GM12864 (cell line): ENCODE data around the gene RPL22.
"Not testable (repeated sequence)": the region's sequence is repeated elsewhere in the genome, so short reads cannot be mapped to it uniquely, and the experiment has no call there.

Source experiments
- DNase-seq: peaks from one replicate; pipeline ENCODE4 v3.0.0-alpha.2; 2011; ENCODE audit warnings: low read depth
- H3K4me3 ChIP-seq: 2 replicates; pipeline ENCODE4 v1.5.1; 2011; ENCODE audit warnings: mild to moderate bottlenecking, low read depth, low read length, control low read depth
- CTCF ChIP-seq: IDR thresholded peaks from 2 replicates; pipeline ENCODE4 v1.5.1; 2011; ENCODE audit warnings: low read depth, mild to moderate bottlenecking, moderate library complexity, low read length, control low read depth, inconsistent platforms; ENCODE audit errors: missing control alignments

Gene RPL22

DNA sequence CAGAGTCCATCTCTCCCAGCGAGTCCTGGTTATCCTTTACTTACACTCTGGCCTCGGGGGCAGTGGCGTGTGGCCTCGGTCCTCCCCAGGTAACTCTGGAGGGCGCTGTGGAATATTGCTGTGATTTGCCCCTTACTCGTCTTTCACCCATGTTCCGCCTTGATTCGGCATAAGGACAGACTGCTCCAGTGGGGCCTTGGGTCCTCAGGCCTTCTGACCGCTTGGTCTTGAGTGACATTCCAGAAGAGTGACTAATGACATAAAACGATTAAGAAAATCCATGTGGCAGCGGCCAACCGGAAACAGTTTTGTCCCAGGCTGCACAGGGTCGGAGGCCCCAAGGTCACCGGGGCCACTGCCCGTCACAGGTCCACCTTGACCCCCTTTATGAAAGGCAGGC, 25.3 kb upstream of the RPL22 start:
- DNase-seq = no peak
- no peak overlapping the region for H3K4me3 ChIP-seq
- TF ChIP-seq CTCF = no peak

- no peak overlapping the region for H3K4me3 ChIP-seq
- DNase-seq = no peak
- no peak for TF ChIP-seq CTCF
Observed at GRCh38 chr1:6223617-6224016, 24.2 kb upstream of the RPL22 start.

DNA sequence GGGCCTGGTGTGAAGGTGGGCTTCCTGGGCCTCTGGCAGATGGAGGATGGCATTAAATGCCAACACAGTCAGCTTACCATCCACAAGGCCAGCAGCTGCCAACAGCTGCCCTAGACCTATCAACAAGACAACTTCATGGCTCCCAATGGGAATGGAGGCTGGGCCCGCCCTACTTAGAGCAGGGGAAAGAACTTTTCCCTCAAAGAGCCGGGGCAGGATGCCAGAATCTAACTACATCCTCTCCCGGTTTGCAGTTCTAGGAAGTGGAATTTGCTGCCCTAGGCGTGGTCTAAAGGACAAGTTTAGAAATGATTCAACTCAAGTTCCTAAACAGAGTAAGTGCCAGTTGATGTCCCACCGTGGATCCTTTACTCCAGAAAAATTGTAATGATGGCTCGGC, 23.2 kb upstream of the RPL22 start:
- no peak overlapping the region for H3K4me3 ChIP-seq
- TF ChIP-seq CTCF = no peak
- no peak for DNase-seq

GRCh38 chr1:6221210-6221784, 21.9 kb upstream of the RPL22 start:
- no peak for TF ChIP-seq CTCF

GRCh38 chr1:6220236-6220635, 20.8 kb upstream of the RPL22 start:
- no peak overlapping the region for H3K4me3 ChIP-seq
- DNase-seq = no peak
- no peak for TF ChIP-seq CTCF

More at GRCh38 chr1:6221210-6221784, 21.9 kb upstream of the RPL22 start:
- DNase-seq = no peak
- no peak overlapping the region for H3K4me3 ChIP-seq

GRCh38 chr1:6219641-6220040, 20.2 kb upstream of the RPL22 start:
- H3K4me3 ChIP-seq, DNase-seq: not testable (repeated sequence)

- no peak for TF ChIP-seq CTCF
- H3K4me3 ChIP-seq = no peak overlapping the region
- no peak for DNase-seq
Observed at GRCh38 chr1:6218375-6219164, 19.2 kb upstream of the RPL22 start.
